ENCODE data around the gene FOXN3.

FOXN3 gene

DNA sequence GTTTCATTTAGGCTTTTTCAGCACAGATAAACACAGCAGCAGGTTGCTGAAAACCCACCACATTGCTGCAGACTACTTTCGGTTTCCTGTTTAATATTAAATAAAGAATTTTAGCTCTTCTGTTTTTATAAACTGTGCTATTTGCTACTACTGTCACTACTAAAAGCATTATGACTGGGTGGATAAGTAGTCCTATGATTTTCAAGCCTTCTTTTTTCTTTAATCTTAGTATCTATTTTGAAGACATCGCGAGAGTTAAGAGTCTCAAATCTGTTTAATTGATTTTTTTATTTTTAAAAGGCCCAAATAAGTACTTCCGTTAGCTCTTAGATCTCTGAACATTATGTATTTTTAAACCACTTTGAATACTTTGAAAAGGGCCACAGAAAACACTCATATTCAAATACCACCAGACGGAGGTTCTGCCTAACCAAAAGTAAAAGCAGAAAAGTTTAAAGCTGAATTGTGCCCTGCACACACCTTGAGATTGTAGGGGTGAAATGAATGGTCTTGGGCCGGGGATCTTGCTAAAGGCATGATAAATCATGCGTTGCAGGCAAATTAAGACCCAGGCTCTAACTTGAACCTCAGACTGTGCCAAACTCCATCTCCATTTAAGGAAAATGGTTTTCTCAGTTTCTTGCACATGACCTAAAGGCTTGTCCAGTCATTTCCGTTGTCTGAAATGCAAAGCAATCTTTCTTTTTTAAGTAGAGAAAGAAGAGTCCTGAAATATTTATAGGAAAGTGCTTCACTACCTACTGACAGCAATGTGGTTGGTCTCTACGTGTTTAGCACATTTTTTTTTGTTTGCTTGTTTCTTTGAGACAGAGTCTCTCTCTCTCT is 13.6 kb upstream of the FOXN3 start:
- ATAC-seq = peak; percentile 84 to 94

DNA sequence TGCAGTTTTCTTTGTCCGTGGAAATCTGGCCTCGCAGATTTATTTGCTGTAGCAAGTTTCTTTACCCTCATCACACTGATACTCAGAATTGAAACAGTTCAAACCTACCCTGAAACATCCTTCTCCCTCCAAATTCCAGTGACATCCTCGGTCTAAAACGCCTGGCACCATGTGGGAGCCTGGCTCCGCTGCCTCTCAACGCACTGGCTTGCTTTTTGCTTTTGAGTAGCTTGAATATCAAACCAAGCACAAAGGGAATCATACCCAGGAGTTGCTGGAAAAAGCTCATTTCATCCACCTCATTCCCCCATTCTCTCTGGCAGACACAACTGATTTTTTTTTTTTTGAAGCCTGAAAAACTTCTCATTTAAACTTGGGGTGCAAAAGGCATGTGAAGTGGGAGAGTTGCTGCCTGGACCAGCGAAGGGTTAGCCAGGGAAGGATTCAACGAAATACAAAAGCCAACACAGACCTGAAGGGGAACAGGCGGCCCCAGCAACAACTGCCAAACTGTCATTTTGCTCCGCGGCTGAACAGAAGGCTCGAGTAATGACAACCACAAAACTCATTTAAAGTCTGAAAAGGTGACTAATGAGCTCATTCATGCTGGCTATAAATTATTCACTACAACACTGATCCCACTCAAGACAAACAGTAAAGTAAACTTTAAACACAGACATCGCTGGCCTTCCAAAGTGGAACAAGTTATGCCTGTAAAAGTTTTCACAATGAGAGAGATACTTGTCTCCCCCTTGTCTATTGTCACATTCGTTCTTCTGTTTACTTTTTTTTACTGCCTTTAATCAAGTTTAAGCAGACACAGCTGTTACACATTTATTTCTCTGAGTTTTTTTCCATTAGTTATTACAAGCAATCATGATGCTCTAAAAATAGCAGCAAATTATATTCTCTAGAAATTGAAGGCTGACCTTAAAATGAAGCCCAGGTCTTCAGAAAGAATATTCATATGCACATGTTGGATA is 12.5 kb upstream of the FOXN3 start:
- ATAC-seq = peak; percentile 52 to 58

DNA sequence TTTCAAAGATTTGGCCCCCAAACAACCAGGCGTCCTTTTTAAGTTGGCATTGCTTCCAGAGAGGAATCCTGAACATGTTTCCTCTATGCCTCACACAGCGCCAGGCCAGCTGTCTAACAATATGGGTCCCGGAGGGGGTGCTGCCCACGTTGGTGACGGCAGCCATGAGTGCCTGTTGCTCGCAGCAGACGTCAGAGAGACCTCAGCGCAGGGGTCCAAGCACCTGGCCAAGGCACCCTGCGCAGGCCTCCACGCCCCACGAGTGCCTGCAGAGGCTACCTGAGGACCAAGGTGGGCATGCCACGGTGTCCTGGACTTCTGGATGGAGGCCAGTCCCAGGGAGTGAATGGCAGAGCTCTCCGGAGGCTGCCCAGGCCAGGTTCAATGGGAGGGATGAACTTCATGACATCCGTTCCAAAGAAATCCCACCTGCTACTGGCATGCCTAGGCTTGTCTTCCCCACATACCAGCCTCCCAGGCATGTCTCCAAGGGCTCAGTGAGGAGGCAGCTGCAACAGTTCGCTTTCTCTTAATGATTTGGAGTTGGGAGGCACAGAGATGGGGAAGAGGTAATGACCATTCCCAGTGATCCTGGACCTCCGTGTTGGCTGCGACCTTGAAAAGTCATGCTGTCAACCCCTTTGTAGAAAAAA is 11.6 kb upstream of the FOXN3 start:
- ATAC-seq = no peak

DNA sequence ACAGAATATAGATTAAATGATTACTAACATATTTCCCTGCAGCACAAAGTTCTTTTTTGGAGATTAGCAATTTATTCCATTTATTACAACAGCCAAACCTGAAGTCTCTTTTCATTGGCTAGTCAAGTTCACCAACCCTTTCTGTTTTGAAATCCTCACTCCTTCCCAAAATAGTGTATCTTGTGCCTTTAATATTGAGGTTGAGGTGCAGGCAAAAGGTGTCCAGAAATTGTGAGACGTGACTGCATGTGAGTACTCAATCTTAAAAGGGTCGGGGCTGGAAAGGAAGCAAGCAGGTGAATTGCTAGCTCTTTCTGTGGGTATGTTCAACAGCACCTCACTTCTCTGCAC is 11.1 kb upstream of the FOXN3 start:
- no peak for ATAC-seq

DNA sequence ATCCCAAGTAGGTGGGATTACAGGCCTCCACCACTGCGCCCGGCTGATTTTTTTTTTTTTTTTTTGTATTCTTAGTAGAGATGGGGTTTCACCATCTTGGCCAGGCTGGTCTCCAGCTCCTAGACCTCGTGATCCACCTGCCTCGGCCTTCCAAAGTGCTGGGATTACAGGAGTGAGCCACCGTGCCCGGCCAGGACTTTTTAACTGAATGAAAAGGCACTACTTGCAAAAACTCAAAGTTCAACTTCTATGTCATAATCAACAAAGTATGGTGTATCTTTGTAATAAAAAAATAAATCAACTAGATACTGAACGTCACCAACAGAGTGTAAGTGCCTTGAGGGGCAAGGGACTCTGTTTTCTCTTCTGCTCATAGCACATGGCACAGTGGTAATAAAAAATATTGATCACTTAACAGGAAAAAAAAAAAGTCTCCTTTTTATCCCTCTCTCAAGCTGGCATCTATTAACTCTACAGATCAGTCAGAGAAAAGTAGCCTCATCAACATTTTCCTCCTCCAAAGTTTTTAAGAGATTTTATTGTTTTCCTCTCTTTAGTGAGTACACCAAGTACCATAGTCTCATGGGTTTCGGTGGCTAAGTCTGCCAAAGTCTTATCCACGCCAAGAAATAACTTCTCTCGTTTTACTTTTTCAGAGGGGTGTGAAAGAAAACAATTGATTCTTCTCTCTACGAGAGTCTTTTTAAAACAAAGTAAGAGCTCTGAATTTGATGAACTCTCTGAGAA is 10.6 kb upstream of the FOXN3 start:
- ATAC-seq = no peak

DNA sequence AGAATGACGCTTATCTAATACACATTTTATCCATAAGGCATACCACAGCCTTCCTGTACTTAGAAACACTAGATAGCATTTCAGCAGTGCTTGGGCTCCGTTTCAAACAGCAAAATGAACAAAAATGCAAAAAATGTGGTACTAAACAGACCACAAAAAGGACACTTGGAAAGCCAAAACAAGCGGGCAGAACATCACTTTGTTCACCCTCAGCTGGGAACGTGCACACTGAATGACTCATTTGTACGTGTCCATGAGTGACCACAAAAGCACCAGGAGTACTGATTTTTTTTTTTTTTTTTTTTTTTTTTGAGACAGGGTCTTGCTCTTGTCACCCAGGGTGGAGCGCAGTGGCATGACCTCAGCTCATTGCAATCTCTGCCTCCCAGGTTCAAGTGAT is 8.9 kb upstream of the FOXN3 start:
- ATAC-seq = no peak

DNA sequence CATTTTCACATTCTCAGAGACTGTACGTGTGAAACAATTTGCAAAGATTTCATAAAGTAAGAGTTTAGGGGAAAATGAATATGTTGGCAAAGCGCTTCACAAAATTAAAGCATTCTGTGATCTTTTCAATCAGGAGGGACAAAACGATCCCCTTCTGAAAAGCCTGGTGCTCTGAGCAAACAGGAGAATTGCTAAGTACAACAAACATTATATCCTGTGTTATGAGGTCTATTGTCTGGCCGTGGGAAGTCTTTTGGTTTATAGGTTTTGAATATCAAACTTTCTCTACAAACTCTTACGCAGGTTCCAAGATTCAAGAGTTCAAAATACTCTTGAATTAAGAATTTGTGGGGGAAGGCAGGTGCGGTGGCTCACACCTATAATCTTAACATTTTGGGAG is 7.2 kb upstream of the FOXN3 start:
- no peak for ATAC-seq

DNA sequence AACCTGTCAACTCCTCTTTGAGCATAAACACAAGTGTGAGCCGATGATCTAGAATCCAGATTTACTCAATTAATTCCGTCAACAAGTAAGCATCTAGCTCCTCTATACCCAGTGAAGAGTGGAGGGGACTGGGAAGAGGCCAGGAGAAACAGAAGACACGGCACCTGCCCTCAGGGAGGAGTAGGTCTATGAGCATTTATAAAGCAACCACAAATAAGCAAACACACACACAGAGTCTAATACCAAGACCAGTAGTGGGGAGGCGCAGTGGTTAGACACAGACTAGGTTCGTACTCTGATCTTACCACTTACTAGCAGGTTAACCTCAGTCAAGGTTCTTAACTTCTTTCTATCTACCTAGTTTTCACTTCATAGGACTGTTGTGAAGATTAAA is 5.9 kb upstream of the FOXN3 start:
- ATAC-seq = peak; percentile 34 to 49

DNA sequence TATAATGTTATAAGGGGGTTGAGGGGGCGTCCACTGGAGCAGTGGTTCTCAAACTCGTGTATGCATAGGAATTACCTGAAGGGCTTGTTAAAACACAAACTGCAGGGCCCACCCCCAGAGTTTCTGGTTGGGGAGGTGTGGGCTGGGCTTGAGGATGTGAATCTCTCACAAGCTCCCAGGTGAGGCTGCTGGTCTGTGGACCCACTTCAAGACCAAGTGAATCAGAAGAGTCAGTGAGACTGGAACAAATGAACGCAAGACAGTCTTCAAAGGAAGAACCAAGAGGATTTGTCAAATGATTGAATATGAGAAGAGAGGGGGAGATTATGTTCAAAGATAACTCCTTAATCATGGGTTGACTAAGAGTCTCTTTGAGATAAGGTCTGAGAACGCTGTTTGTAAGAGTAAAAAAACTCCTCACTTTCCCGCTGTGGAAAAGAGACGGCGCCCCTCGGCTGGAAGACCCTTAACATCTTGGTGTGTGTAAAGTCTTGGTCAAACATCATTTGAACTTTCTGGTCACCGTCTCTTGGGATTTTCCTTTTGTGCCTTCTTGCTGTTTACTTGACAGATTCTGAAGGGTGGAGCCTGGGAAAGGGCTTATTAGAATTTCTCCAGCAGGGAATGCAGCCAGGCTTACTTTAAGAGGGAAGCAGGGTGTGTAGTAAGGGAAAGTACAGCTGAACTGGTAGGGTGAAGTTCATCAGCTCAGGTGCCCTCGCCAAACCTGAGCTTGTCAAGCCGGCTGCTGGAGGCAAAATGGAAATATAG is 5.3 kb upstream of the FOXN3 start:
- ATAC-seq = peak; percentile 69 to 80

DNA sequence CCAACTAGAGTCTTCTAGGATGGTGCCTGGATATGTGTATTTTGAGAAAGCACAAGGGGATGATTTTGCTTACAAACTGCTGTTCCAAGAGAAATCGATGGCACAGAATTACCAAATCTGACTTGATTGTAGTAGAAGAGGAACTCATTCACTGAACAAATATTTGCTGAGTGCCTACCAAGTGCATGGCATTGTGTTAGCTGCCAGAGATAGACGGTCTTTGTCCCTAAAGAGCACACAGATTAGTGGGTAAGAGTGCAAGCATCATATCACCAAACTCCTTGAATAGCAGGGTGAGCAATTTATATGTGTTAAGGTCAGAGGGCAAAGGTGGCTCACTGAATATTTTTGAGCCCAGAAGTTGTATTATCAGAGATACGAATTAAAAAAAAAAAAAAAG is 3.5 kb upstream of the FOXN3 start:
- ATAC-seq = no peak

DNA sequence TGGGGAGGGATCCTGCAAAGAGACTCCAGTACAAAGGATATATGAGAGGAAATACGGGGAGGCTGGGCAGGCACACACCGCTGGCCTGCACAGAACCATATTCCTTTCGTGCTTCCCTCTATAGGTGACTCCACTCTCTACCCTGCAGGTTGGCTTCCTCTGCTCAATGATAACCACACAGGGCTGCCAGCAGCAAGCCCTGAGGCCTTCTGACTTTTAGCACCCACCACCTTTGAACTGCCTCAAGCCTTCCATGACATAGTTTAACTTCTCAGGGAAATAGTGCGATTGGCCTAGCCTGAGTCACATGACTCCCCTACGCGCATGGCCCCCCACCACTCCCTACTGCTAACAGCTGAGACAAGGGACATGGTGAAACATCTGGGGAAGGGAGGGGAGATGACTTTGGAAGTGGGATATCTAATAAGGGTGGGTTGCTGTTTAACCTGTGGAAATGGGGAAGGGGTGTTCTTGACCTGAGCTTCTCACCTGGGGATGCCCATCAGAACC is 3.0 kb upstream of the FOXN3 start:
- no peak for ATAC-seq

DNA sequence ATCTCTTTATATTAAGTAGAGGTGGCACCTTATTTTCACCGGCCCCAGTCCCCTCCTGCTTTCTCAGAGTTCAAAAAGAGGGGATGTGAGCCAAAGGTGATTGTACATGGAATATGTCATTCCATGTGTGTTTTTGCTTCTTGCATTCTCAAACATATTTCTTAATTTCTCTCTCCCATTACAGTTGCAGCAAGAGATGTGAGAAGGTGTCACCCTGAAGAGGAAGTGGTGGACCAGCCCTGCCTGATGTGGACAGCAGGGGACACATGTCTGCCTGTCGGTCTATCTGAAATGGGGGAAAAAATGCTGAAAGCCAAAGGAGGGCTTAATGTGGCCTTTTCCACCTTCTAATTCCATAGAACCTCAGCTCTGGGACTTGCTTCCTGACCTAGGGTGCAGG is 1.9 kb upstream of the FOXN3 start:
- no peak for ATAC-seq

DNA sequence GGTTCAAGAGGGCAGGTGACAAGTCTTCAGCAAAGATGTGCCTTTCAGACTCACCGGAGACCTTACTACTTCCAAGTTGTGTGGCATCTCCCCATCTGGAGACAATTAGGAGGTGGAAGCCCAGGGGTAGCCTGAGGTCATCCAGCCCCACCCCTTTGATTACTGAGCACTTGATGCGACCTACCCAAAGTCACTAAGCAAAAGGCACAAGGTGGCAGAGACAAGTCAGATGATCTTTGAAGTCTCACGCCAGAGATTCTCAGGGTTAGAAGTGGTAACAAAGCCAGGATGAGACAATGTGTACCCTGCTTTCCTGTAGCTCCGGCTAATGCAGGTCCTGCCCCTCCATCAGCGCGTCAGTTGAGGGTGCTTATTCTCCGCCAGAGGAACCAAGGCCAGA is 1.4 kb upstream of the FOXN3 start:
- no peak for ATAC-seq

DNA sequence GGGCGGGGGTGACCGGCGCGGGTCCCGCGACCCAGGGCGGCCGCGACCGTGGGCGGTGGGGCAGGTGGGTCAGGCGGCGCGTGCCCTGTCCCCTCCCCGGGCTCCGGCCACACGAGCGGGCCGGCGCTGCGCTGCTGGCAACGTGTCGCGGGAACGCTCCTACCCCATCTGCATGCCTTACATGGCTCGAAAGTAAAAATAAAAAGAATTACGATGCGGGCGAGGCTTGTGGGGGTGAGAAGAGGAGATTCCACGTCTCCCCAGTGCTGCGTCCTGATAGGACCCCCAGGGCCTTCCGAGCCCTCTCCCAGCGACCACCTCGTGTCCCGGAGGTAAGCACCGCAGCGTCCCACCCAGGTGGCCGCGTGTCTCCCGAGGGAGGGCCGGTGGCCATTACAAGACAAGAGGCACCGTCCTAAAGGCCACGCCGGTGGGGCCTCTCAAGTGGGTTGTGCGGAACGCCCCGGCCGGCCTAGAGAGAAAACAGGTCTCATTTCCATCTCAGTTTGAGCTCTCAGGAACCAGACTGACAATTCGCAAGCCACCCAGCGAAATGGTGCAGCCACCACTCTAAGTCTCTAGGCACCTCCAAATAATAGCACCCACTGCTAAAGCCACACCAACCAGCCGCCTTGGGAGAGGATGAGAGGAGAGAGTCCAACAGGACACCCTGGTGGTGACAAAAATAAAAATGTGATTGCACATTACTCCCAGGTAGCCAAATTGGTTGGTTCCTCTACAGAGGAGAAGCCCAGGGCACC is 612 bp upstream of the FOXN3 start:
- ATAC-seq = peak; percentile 37 to 53

DNA sequence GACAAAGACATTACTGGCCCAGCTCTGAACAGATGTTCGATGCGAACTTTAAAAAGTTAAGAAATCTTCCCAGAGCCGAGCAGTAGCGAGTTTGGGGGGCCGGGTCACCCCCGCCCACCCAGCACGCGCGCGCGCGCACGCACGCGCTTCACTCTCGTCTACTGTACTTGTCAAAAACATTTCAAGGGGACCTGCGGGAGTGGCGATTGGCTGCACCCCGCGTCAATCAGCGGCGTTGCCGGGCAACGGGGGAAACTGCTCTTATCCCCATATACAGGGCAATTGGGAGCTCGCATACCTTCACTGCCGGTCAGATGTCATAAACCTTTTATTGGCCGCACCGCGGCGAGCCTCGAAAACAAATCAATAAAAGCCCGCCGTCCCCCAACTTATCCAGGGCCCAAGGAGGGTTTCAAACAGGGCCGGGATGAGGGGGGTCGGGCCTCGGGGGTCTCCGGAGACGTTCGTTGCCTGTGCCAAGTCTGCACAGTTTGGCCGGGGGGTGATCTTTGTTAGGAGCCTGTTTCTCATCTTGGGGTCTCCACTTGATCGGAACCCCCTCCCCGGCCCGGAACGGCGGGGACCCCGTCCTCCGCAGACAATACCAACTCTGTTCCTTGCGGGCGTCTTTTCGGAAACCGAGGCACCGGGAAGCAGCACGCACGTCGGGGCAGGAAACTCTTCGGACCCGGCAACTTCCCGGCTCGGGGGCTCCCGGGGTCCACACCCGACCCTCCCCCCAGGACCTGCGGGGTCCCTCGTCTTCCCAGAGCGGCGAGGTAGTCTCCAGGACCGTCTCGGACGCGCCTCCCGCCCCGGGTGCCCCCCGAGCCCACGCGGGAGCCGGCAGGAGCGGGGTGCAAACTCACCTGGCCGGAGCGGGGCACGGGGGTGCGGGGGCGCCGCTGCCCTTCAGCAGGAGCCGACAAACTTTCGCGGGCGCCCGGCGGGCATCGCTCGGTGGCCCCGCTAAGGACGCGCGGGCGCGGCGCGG is 734 bp downstream of the FOXN3 start:
- ATAC-seq = peak; percentile 78 to 82

DNA sequence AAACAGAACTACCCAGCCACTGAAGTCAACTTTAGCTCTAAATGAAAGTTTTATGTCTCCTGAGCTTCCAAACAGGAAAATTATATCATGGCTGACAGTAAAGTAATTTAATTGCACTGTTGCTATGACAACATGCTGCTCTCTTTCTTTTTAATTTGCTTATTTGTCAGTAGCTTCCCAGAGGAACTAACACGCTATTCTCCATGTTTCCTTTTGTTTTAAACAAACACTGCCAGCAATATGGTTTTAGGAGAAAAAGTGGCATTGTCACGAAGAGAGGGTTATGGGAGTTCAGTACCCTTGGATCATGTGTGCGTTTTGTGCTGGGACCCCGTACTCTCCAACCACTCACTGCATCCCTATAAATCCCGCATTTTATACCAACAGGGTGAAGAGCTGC is 1.9 kb downstream of the FOXN3 start:
- ATAC-seq = no peak

DNA sequence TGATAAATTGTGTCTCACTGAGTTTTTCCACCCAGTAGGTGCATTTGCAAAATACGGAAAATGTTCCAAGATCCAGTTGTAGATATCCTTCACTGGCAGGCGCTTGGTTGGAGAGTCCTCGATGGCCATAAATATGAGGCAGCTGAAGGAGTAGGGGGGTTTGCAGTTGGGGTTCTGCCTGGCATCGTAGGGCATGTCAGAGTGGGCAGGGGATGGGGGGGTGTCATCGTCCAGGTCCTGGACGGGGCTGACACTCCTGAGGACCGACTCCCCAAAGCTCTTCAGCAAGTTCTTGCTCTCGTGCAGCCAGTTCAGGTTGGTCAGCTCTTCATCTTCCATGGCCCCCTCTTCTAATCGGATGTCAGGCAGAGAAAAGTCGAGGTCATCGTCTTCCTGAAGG is 5.1 kb downstream of the FOXN3 start:
- no peak for ATAC-seq

DNA sequence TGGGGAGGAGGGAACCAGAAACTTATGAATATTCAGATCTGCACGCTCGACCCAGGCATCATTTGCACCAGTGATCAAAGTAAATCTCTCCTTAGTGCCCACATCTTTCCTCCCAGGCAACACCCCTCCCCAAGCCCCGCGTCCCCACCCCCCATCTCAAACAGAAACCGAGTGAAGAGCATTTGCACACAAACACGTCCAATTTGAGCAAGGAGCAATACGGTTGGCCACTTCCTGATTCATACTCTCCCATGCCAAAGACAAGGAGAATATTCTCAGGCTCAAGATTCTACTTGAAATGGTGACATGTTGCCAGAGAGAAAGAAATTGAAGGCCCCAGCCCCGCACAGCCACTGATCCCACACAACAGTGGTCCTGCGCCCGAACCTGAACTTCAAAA is 7.1 kb downstream of the FOXN3 start:
- no peak for ATAC-seq

DNA sequence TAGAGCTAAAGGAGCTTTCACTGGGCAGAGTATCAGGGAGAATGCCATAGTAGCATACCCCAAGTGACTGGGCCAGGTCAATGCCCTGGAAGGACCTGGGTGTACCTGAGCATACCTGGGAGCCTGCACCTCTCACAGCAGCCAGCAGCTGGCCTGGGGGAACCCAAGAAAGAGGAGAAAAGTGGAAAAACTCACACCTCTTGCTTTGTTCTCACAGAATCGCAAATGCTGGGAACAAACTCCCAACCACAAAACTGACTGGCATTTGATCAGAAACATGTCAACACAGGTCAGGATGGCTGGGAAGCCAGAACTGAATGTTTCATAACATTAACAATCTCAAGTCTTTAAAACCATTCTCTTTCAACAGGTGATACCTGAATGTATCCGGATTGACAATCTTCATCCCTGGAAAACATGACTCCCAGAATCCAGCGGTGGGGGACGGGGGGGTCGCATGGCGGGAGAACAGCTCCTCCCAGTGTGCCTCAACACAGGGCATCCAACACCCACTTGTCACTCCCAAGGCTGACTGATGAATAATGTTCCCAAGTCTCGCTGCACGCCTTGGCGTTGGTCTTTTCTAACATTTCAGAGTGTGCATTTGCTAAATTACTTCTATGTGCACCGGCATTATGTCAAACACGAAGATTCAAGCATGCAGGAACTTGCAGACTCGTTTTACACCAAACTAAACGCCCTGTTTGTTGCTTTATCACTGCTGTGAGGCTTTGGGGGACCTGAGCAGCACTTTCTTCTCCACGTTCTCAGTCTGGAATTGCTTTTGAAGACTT is 7.9 kb downstream of the FOXN3 start:
- ATAC-seq = no peak
